ENCODE data around the gene UBE2F. TPM values are rescaled to one million over a fixed set of nuclear protein-coding genes. Genes with fewer than 3 reads are reported as not detected.

Gene UBE2F
- total and polyA plus RNA-seq, 2 of the 4 experiments (the other 2 are of a cell fraction), result 44.6 to 59.8 TPM

GRCh38 chr2:237979331-237979730 lies 12.5 kb downstream of the UBE2F start:
- TF ChIP-seq SMC3 (IDR thresholded peaks at IDR 0.05; ENCODE audit: low read depth, low read length), result no peak
- TF ChIP-seq CHD1 (IDR thresholded peaks at IDR 0.05; ENCODE audit: low read depth, low read length), result no peak
- no peak for TF ChIP-seq MXI1 (IDR thresholded peaks at IDR 0.05; ENCODE audit: borderline replicate concordance, low read depth, low read length)
- no peak for TF ChIP-seq MAZ (IDR thresholded peaks at IDR 0.05; ENCODE audit: borderline replicate concordance, low read depth, low read length)
- TF ChIP-seq RAD21 (IDR thresholded peaks at IDR 0.05; ENCODE audit: low read length), result no peak
- no peak for TF ChIP-seq FOS (IDR thresholded peaks at IDR 0.05; ENCODE audit: low read depth, low read length)
- no peak for TF ChIP-seq NFE2L2 (IDR thresholded peaks at IDR 0.05; ENCODE audit: low read depth, low read length)
- no peak for TF ChIP-seq CTCF (conservative IDR thresholded peaks at IDR 0.05; ENCODE audit: low read depth, low read length)
- TF ChIP-seq MAFK (IDR thresholded peaks at IDR 0.05; ENCODE audit: low read depth, low read length), result no peak
- TF ChIP-seq POLR2A (IDR thresholded peaks at IDR 0.05; ENCODE audit: low read depth, low read length), result no peak
- no peak for TF ChIP-seq RFX5 (IDR thresholded peaks at IDR 0.05; ENCODE audit: low read depth, low read length)
- no peak for TF ChIP-seq USF2 (IDR thresholded peaks at IDR 0.05; ENCODE audit: low read depth, low read length)
- no peak for TF ChIP-seq RCOR1 (IDR thresholded peaks at IDR 0.05; ENCODE audit: insufficient replicate concordance, low read length)
- TF ChIP-seq CEBPB (IDR thresholded peaks at IDR 0.05; ENCODE audit: low read depth, low read length), result no peak
- no peak for TF ChIP-seq ELK1 (IDR thresholded peaks at IDR 0.05; ENCODE audit: borderline replicate concordance, low read depth, low read length)
- no peak for TF ChIP-seq BHLHE40 (IDR thresholded peaks at IDR 0.05; ENCODE audit: low read depth, low read length)
- Histone ChIP-seq H3K27ac (ENCODE audit: insufficient read depth, low read length) (no peak overlapping the region), H3K9me1 (ENCODE audit: insufficient read depth, low read length) (peaks cover 49% of the 10 kb centered on the region), H3K56ac (ENCODE audit: extremely low read depth, insufficient read depth, low read length) (no peak overlapping the region), H4K91ac (ENCODE audit: insufficient read depth, low read depth, low read length) (no peak overlapping the region), H3K14ac (replicated peaks; ENCODE audit: low read depth, low read length) (no peak overlapping the region), H3K9me3 (ENCODE audit: control insufficient read depth, insufficient read depth, low read length) (no peaks in the 10 kb centered on the region), H2BK15ac (ENCODE audit: low read depth, low read length) (no peak overlapping the region), H3K79me1 (ENCODE audit: low read depth in 1 of 2, low read length in 2 of 2) (peaks cover 63 to 97% of the 10 kb centered on the region in 2 experiments), H4K5ac (ENCODE audit: low read depth, low read length) (no peak overlapping the region), H2BK120ac (ENCODE audit: low read depth, low read length) (no peak overlapping the region), H2BK20ac (ENCODE audit: low read depth, low read length) (no peak overlapping the region), H3K9ac (ENCODE audit: low read depth, low read length) (no peak overlapping the region), H3K18ac (ENCODE audit: low read depth, low read length) (no peak overlapping the region), H4K20me1 (ENCODE audit: insufficient read depth, low read length) (peaks cover 82% of the 10 kb centered on the region), H2AK9ac (replicated peaks; ENCODE audit: low read depth, low read length, poor library complexity) (no peak overlapping the region), H4K8ac (ENCODE audit: low read depth in 2 of 2, low read length in 2 of 2) (no peak overlapping the region), H3K4me2 (ENCODE audit: low read depth, low read length) (no peak overlapping the region), H3K36me3 (ENCODE audit: control insufficient read depth, insufficient read depth, low read length) (peaks cover 27% of the 10 kb centered on the region), H2BK5ac (ENCODE audit: low read depth, low read length, poor library complexity, severe bottlenecking) (no peak overlapping the region), H3K23ac (ENCODE audit: low read depth, low read length) (no peak overlapping the region), H3K27me3 (ENCODE audit: control insufficient read depth, insufficient read depth, low read length) (no peaks in the 10 kb centered on the region), H2AK5ac (ENCODE audit: low read depth, low read length) (no peak overlapping the region), H3K4me3 (ENCODE audit: insufficient read depth, low read depth, low read length) (no peak overlapping the region), H2AFZ (replicated peaks; ENCODE audit: low read length, poor library complexity) (no peak overlapping the region), H3K4me1 (ENCODE audit: control insufficient read depth, insufficient read depth, low read length) (peaks cover 5% of the 10 kb centered on the region; the same call in 1 of the 2 replicates), H3K4ac (ENCODE audit: low read depth, low read length) (no peak overlapping the region)
- dilution Hi-C loops (cut with HindIII; ENCODE audit: low sequenced_read_pairs, unreplicated experiment) (no loop called here), intact Hi-C loops (cut with micrococcal nuclease) (no loop called here), in situ Hi-C loops (cut with MboI; ENCODE audit: low sequenced_read_pairs) (no loop called here)
- DNase-seq, result no peak
- ChIA-PET POLR2A (ENCODE audit: unreplicated experiment) (no interaction called here), CTCF (no interaction called here)
- WGBS, 2 experiments (ENCODE audit: extremely low coverage in 2 of 2, insufficient read length in 1 of 2), result 100% methylated on average over 4 of the region's 6 CpGs; no CpG with 5 or more reads in 1 of the 2 experiments
- ATAC-seq (ENCODE audit: low read depth), result no peak
- BruUV-seq (replicated peaks), result no TSS peak
